Smooth muscle cell of trachea (primary cell): ENCODE data around the gene DHH. TPM values are rescaled to one million over a fixed set of nuclear protein-coding genes. Genes with fewer than 3 reads are reported as not detected.

ENCODE experiments used
- total RNA-seq: library from RNA; depleted of rRNA; stranded (reverse); fragments of >200 nt; gene quantifications from 2 replicates; pipeline ENCODE4 v1.2.1, GENCODE V29; 2014

Gene DHH
- total RNA-seq = under 0.01 and 0.17 TPM in 2 replicates

DNA sequence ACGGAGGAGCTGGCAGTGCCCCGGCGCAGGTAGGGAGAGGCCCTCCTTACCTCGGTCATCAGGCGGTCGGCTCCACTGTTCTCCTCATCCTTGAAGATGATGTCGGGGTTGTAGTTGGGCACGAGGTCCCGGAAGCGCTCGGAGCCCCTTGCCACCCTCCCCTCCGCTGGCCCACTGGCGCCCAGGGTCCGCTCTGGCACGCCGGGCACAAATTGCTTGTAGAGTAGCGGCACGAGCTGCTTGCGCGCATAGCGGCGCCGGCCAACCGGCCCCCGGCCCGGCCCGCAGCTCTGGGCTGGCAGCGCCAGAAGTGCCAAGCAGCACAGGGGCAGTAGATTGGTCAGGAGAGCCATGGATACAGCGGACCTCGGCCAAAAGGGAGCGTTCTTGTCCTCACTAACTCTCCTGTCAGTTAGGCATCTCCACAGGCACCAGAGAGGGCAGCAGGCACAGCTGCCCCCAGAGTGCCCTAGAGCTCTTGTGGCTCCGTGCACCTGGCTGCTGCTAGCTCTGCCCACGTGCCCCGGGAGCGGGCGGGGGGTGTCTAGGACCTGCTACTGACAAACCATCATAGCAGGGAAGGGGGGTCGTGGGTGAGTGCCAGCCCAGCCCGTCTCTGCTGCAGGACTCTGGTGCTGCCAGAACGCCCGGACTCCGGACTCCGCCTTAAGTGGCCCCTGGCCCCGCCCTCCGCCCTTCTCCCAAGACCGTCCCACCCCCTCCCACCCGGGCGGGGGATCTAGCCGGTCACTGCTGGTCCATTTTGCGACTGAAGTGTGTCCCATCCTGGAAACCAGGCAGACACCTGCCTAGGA, at the start of gene DHH:
TSS of gene DHH (minus strand) at position 642 of the 815 bp plus-strand sequence. CDS start at position 353, 289 bp downstream.

DNA sequence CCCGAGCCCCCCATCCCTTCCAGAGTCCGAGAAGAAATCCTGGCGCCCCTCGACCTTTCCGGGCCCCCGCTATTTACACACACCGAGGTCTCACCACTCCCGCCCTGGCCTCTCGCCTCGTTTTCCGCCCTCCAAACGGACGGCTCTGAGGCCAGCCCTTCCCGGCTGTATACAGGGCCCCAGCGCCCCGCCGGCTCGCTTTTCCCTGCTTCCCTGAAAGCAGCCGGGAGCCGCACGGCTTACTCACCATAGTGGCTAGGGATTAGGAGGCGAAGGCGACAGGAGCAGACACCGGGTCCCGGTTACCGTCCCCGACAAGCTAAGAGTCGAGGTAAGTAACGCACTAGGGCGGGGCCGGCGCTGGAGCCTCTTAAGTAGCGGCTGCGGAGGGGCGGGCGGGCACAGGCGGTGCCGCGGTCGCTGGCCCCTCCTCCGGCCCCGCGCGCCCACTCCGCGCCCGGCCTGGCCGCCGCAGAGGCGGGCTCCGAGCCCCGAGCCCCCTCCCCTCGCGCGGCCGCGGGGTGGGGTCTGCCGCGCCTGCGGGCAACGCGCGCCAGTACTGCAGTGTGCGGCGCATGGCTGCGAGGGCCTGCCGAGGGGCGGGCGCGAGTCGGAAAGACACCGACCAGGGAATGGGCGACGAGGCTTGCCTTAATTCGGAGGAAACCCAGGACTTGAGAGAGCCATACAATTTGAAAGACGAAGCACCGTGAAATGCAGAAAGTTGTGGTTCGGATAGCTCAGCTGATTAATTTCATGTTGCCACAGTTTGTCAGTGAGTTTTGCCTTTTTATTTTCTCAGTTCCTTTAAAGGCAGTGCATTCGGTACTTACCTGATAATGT, 36.7 kb upstream of the DHH start, which contains the start of gene TUBA1B:
TSS of gene TUBA1B (minus strand) at position 345 of the 843 bp plus-strand sequence. CDS start at position 250, 95 bp downstream.

DNA sequence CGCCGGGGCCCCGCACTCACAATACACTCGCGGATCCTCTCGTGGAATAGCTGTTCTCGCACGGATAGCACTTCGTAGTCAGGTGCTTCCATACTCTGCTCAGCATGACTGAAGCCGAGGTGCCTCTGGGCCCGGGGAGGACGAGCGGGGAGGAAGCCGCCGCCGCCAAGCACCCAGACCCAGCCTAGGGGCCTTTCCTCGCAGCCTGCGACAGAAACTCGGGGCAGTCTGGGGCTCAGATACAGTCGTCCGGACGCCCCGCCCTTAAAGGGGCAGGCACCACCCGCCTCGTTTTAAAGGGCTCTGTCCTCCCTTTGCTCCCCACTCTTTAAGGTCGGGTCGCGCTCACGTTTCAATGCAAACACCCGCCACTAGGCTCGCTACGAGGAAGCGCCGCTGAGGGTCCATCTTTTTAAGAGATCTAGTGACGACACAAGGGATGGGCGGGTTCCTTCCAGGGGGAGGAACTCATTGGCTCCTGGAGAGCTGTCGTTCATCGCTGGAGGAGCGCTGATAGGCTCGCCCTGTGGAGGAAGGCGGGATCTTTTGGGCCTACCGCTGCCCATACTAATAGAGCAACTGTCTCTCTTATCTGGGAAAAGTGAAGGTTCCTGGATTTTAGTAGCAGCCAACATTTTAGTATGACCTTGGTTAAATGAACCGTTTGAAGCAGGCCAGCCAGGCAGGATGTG, 16.0 kb upstream of the DHH start, which contains the start of gene LMBR1L:
TSS of gene LMBR1L (minus strand) at position 384 of the 692 bp plus-strand sequence. CDS start at position 92, 292 bp downstream.

DNA sequence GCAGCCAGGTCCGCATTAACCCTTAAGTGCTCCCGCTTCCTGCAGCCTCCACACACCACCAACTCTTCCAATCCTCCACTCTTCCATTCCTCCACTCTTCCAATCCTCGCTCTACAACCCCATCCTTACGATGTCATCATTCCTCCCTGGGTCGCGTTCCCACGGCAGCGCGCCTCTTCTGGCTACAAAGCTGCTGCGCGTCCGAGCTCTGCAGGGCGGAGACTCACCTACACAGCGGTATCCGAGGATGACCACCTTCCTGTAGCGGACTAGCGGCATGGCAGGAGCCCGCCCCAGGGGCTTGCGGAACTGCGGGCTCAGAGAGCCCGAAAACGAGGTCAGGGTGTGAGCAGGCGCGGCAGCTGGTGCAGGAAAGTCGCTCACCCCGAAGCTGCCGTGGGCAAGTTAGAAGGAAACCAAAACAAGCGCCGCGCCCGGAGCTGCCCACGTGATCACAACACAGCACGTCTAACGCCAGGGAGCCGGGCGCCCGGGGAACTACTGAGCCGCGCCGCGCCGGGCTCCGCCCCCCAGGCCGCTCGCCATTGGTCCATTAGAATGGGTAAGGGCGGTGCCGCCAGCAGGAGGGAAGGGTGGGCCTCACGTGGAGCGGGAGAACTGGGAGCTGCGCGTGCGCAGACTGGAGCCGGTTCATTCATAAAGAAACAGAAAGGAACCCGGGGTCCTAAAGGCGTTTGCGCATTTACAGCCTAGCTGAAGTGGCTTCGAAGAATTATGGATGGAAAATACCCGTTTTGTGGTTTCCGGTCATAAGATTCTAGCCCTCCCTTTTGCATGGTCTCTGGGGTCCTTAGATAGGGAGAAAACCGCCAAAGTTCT, 24.9 kb downstream of the DHH start, which contains the start of gene RHEBL1:
TSS of gene RHEBL1 (minus strand) at position 473 of the 840 bp plus-strand sequence. CDS start at position 279, 194 bp downstream.

DNA sequence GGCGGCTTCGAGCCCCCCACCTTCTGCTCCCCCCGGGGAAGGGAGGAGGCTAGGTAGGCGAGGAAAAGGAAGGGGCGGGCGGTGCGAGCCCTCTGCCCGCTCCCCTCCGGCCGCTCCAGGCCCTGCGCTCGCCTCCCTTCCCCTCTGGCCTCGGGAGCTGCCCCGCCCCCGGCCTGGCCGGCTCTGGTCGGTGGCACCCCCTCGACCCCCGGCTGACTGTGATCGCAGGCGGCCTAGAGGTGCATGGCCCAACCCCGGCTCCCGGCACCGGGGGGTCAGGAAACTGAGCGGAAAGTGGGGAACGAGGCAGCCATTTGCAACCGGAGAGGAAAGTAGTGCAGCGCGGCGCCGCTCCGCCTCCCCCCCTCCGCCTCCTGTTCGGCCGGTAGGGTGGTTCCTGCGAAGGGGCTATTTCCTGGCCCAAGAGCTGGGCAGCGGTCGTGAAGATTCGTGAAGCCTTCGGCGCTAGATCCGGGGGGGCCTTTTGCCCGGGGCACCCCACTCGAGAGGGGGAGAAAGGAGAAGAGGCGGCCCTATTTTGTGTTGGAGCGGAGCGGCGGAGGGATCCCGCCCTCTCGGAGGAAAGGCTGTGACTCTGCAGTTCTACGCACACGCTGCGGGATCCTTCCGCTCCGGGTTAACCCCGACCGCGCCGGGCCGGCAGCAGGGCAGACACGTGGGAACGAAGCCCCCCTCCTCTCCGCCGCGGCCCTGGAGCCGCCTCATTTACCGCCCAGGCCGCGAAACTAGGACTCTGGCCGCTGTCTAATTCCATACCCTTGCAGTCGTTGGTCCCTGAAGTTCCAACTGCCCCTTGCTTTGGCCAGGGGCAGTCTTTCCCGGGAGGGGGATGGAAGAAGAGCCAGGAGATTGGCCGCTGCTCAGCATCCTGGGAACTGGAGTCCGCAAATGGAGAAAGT, 34.1 kb downstream of the DHH start, which contains the start of gene KMT2D:
TSS of gene KMT2D (minus strand) at position 558 of the 920 bp plus-strand sequence. CDS start 5,470 bp downstream, outside the sequence.

Other genes starting within 250 kb of the DHH start
- 77.6 and 78.5 TPM in 2 replicates for gene DDX23, start 242.6 kb downstream of the DHH start, total RNA-seq
- gene RND1, start 228.9 kb downstream of the DHH start, total RNA-seq = under 0.01 and 0.33 TPM in 2 replicates
- 10.5 and 18.7 TPM in 2 replicates for gene FKBP11, start 169.3 kb downstream of the DHH start, total RNA-seq
- gene ARF3, start 137.3 kb downstream of the DHH start, total RNA-seq = 37.1 and 45.2 TPM in 2 replicates
- gene WNT10B, start 123.1 kb downstream of the DHH start, total RNA-seq = 0.83 TPM in 1 of 2 replicates, not detected in the other
- gene WNT1, start 116.5 kb downstream of the DHH start, total RNA-seq = not detected in 2 replicates
- gene DDN, start 95.4 kb downstream of the DHH start, total RNA-seq = 0.15 and 0.17 TPM in 2 replicates
- 87.3 and 92.3 TPM in 2 replicates for gene PRKAG1, start 76.0 kb downstream of the DHH start, total RNA-seq
- gene KMT2D, start 34.0 kb downstream of the DHH start, total RNA-seq = 35.7 and 51.5 TPM in 2 replicates
- gene RHEBL1, start 24.8 kb downstream of the DHH start, total RNA-seq = 0.15 TPM in 1 of 2 replicates, not detected in the other
- gene LMBR1L, start 16.0 kb upstream of the DHH start, total RNA-seq = 53.2 and 88.0 TPM in 2 replicates
- 1,870 and 4,279 TPM in 2 replicates for gene TUBA1B, start 36.6 kb upstream of the DHH start, total RNA-seq
- gene TUBA1A, start 94.3 kb upstream of the DHH start, total RNA-seq = 1,515 and 1,616 TPM in 2 replicates
- gene TUBA1C, start 170.3 kb upstream of the DHH start, total RNA-seq = 476 and 565 TPM in 2 replicates
- gene PRPH, start 200.3 kb upstream of the DHH start, total RNA-seq = 0.66 and 2.6 TPM in 2 replicates
- gene TROAP, start 228.5 kb upstream of the DHH start, total RNA-seq = 0.99 and 11.9 TPM in 2 replicates
- 0.17 and 0.29 TPM in 2 replicates for gene C1QL4, start 242.4 kb upstream of the DHH start, total RNA-seq